HFF-Myc (cell line): ENCODE results near the gene DHDDS.

Experiments used
- DNase-seq: peaks from one replicate; pipeline ENCODE4 v3.0.0-alpha.2; 2011; ENCODE audit warnings: low read depth; ENCODE audit errors: extremely low read depth
- H3K4me3 ChIP-seq: replicated peaks from 2 replicates; pipeline ENCODE4 v1.5.1; 2011; ENCODE audit warnings: low read depth, mild to moderate bottlenecking, control low read depth, low read length
- TF ChIP-seq, protein P1 (sequence below): IDR thresholded peaks from 2 replicates; pipeline ENCODE4 v1.5.1; 2012; ENCODE audit warnings: mild to moderate bottlenecking, low read depth, low read length, control low read depth; ENCODE audit errors: missing control alignments

Gene DHDDS

DNA sequence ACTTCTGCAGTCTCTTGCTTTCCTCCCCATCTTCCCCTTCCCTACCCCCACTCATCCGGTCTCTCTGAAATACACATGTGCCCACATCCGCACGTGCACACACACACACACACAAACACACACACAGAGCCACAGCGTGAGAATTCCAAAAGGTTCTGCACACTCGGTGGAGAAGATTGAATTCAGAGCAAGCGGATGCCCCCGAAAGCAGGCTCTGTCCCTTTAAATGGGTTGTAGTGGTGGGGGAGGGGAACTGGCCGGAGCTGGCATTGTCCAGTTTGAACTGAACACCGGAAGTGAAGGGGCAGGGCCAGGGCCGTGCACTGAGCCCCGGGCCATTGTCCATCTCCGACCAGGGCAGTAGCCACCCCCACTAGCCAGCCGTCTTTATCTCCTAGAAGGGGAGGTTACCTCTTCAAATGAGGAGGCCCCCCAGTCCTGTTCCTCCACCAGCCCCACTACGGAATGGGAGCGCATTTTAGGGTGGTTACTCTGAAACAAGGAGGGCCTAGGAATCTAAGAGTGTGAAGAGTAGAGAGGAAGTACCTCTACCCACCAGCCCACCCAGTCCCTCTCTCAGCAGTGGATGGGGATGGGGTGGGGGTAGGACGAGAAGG, 22.8 kb upstream of the DHDDS start:
- no peak for DNase-seq
- TF ChIP-seq, protein P1, sequence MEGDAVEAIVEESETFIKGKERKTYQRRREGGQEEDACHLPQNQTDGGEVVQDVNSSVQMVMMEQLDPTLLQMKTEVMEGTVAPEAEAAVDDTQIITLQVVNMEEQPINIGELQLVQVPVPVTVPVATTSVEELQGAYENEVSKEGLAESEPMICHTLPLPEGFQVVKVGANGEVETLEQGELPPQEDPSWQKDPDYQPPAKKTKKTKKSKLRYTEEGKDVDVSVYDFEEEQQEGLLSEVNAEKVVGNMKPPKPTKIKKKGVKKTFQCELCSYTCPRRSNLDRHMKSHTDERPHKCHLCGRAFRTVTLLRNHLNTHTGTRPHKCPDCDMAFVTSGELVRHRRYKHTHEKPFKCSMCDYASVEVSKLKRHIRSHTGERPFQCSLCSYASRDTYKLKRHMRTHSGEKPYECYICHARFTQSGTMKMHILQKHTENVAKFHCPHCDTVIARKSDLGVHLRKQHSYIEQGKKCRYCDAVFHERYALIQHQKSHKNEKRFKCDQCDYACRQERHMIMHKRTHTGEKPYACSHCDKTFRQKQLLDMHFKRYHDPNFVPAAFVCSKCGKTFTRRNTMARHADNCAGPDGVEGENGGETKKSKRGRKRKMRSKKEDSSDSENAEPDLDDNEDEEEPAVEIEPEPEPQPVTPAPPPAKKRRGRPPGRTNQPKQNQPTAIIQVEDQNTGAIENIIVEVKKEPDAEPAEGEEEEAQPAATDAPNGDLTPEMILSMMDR = no peak
- H3K4me3 ChIP-seq = no peak overlapping the region

DNA sequence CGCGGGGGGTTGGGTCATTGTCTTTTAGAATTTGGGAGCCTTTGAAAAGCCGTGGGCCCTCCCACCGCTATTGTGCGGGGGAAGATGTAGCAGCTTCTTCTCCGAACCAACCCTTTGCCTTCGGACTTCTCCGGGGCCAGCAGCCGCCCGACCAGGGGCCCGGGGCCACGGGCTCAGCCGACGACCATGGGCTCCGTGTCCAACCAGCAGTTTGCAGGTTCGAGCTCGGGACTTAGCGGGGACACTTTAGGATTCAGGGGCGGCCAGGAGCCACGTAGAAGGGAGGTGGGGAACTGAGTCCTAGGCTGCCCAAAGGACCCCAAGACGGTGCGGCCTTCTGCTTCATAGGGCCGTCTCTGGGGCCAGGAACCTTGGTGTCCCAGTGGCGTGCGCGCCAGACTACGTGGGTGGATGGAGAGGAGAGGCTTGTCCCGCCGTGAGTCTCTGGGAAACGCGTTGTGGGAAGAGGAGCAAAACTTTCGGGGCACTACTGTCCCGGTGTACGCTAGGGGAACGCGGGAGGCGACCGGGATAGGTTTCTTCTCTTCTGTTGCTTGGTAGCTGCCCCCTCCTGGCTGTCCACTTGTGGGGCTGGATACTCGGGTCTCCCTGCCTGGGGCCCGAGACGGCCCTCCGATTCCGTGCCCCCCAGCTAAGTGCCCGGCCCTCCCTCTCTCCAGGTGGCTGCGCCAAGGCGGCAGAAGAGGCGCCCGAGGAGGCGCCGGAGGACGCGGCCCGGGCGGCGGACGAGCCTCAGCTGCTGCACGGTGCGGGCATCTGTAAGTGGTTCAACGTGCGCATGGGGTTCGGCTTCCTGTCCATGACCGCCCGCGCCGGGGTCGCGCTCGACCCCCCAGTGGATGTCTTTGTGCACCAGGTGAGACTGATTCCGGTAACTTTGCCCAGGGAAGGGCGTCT, 21.2 kb upstream of the DHDDS start, which contains the start of gene LIN28A:
Gene LIN28A, plus strand, starts transcription at position 112 of the 918 bp plus-strand sequence. Its CDS starts 75 bp downstream, at position 187.
- TF ChIP-seq, protein P1 = no peak
- H3K4me3 ChIP-seq = no peak within 1 kb of the TSS
- no peak for DNase-seq

DNA sequence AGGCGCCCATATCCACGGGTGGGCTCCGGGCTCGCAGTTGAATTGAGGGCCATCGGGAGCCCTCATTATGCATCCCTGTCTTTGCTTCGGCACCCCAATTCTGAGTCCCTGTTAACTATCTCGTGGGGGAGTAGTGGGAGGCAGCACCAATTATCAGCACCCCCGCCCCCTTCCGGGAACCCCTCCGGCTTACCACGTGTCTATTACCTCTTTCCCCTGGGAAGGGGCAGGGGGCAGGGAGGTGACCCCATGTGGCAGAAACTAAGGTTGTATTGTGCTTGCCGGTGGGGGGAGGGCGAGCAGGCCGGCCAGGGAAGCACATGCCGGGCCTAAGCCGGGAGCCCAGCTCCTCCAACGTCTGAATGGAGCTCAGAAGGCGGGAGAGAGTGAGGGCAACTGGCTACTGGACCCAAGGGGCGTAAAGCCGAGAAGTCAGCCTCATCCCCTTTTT, 20.5 kb upstream of the DHDDS start:
- H3K4me3 ChIP-seq = no peak overlapping the region
- DNase-seq = no peak
- TF ChIP-seq, protein P1 = no peak

DNA sequence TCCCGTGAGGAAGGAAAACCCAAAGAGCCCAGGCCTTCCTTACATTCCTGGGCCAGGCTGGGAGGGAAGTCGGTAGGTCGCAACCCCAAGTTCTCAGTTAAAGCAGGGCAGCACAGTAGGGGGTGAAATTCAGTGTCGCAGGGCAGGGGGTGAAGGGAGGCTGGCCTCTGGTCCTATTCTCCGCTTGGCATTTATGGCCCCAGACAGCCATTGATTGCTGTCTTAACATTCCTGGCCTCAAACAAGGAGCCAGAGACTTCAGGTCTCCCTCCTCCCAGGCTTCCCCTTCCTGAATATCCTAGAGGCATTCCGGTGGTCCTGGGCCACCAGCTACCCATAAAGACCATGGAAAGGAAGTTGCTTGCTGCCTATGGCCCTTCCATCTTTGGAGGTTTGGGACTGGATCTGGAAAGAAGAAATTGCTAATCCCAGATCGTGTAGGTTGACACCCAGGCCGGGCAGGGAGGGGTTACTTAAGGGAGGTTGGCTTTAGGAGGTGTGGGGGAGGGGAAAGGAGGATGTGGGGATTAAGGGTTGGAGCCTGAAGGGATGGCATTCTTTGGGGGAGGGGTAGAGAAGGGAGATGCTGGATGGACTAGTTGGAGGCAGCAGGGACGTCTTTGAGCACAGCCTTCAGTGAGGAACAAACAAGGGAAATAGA, 19.8 kb upstream of the DHDDS start:
- no peak overlapping the region for H3K4me3 ChIP-seq
- TF ChIP-seq, protein P1 = no peak
- DNase-seq = no peak

DNA sequence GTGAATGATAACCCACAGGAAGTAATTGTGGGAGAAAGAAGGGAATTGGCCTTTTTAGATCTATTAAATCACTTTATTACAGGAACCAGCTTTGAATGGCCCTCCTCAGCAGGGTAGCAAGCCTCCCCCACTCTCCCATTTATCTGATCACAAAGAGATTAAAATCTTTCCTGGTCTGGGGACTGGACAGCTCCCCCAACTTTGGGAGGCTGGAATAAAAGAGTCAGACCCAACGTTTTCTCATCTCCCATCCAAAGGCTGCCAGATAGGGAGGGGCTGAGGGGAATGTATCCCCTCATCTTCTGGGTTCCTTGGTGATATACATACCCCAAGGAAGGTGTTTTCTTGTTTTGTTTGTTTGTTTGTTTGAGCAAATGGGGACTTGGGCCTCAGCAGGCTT, 19.1 kb upstream of the DHDDS start:
- TF ChIP-seq, protein P1 = no peak
- DNase-seq = no peak
- H3K4me3 ChIP-seq = no peak overlapping the region

DNA sequence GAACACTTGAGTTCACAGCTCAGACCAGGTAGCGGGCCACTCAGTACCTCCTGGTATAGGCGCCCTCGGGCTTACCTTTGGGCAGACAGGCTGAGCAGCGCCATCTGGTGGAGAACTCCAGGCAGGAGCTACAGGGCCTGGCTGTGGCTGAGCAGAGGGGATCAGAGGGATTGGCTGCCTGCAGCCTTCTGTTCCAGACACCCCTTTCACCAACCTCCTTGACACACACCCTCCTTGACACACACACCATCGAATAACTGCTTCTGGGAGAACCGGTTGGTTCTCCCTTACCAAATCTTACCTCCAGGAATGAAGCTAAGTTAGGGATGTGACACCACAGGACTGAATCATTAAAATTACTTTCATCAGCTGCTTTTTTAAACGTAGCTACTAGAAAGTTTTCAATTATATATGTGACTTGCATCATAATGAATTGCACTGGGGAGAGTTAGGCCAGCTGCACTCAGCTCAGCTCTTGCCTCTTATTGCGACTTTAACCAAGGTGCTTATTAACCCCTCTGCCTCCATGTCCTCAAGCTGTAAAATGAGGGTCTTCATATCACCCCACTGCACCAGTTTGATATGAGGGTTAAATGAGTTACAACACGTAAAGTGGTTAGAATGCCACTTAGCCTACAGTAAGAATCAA, 14.9 kb upstream of the DHDDS start:
- TF ChIP-seq, protein P1 = peak; percentile 91

More for the DNA sequence above, 14.9 kb upstream of the DHDDS start:
- peak; percentile 25 for DNase-seq
- no peak overlapping the region for H3K4me3 ChIP-seq
